ENCODE measurements around the gene PRIM2.

DNA sequence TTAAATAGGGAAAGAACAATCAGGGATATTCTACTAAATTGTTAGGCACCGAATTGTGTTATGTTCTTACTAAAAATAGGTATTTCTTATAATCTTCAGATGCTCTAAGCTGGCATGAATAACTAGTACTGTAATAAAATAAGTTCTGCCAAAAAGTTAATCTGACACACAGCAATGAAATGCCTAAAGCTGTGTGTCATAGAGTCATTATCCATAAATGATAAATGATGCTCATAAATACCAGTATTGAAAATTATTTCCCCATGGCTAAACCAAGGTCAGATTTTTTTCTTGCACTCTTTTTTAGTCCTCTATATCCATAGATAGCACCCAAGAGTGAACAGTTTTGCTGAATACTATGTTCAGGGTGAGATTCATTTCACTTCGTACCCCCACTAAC is 11.7 kb upstream of the PRIM2 start:
- no peak for TF ChIP-seq CTCF (IDR thresholded peaks at IDR 0.05)
- TF ChIP-seq POLR2A (IDR thresholded peaks at IDR 0.05), result no peak
